GM18505 (cell line): ENCODE data around the gene BBX.

Experiments used
- ATAC-seq: cut with Tn5 transposase; IDR thresholded peaks from one replicate; pipeline ENCODE4 v1.9.1; 2021; ENCODE audit not compliant: unreplicated experiment
- POLR2A ChIP-seq: IDR thresholded peaks from 4 replicates; pipeline ENCODE4 v1.6.1; 2011; ENCODE audit warnings: borderline replicate concordance; ENCODE audit not compliant: insufficient read depth, insufficient read length; ENCODE audit errors: extremely low read depth

The BBX gene

GRCh38 chr3:107634099-107634489, 111.3 kb downstream of the BBX start:
- ATAC-seq, result peak; percentile 35
- no peak for TF ChIP-seq POLR2A

GRCh38 chr3:107637416-107638183, 114.8 kb downstream of the BBX start:
- ATAC-seq, result no peak
- no peak for TF ChIP-seq POLR2A

GRCh38 chr3:107641572-107642307, 119.0 kb downstream of the BBX start:
- no peak for TF ChIP-seq POLR2A
- ATAC-seq, result no peak

GRCh38 chr3:107643038-107643883, 120.5 kb downstream of the BBX start:
- no peak for ATAC-seq
- TF ChIP-seq POLR2A, result no peak

GRCh38 chr3:107644631-107645030, 121.9 kb downstream of the BBX start:
- no peak for TF ChIP-seq POLR2A
- no peak for ATAC-seq

- no peak for ATAC-seq
- TF ChIP-seq POLR2A, result no peak
Observed at GRCh38 chr3:107650788-107651187, 128.0 kb downstream of the BBX start.

GRCh38 chr3:107651782-107652181, 129.0 kb downstream of the BBX start:
- TF ChIP-seq POLR2A, result no peak
- ATAC-seq, result peak; percentile 63

GRCh38 chr3:107654218-107654617, 131.5 kb downstream of the BBX start:
- TF ChIP-seq POLR2A, result no peak
- ATAC-seq, result no peak

- no peak for ATAC-seq
- TF ChIP-seq POLR2A, result no peak
Observed at GRCh38 chr3:107657971-107658370, 135.2 kb downstream of the BBX start.

- no peak for ATAC-seq
- no peak for TF ChIP-seq POLR2A
Observed at GRCh38 chr3:107660306-107660976, 137.7 kb downstream of the BBX start.

- TF ChIP-seq POLR2A, result no peak
- no peak for ATAC-seq
Observed at GRCh38 chr3:107661447-107662123, 138.8 kb downstream of the BBX start.

GRCh38 chr3:107662124-107662507, 139.4 kb downstream of the BBX start:
- no peak for ATAC-seq
- no peak for TF ChIP-seq POLR2A
